ENCODE data around the gene MAGI2.

- TF ChIP-seq, protein P1, sequence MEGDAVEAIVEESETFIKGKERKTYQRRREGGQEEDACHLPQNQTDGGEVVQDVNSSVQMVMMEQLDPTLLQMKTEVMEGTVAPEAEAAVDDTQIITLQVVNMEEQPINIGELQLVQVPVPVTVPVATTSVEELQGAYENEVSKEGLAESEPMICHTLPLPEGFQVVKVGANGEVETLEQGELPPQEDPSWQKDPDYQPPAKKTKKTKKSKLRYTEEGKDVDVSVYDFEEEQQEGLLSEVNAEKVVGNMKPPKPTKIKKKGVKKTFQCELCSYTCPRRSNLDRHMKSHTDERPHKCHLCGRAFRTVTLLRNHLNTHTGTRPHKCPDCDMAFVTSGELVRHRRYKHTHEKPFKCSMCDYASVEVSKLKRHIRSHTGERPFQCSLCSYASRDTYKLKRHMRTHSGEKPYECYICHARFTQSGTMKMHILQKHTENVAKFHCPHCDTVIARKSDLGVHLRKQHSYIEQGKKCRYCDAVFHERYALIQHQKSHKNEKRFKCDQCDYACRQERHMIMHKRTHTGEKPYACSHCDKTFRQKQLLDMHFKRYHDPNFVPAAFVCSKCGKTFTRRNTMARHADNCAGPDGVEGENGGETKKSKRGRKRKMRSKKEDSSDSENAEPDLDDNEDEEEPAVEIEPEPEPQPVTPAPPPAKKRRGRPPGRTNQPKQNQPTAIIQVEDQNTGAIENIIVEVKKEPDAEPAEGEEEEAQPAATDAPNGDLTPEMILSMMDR (IDR thresholded peaks at IDR 0.05) = no peak
- TF ChIP-seq POLR2A (IDR thresholded peaks at IDR 0.05) = no peak
- TF ChIP-seq EP300 (IDR thresholded peaks at IDR 0.05) = no peak
Measured at GRCh38 chr7:78062214-78062613, 1391.3 kb downstream of the MAGI2 start.

All from suprapubic skin (tissue), 3 donors.